ENCODE measurements around the gene NEDD4L. TPM values are rescaled to one million over a fixed set of nuclear protein-coding genes. Genes with fewer than 3 reads are reported as not detected.

Gene NEDD4L
- polyA plus RNA-seq, 1 donor (not counting 4 experiments of a cell fraction or from before 2014, with no cell fraction given) = 52.6 TPM

DNA sequence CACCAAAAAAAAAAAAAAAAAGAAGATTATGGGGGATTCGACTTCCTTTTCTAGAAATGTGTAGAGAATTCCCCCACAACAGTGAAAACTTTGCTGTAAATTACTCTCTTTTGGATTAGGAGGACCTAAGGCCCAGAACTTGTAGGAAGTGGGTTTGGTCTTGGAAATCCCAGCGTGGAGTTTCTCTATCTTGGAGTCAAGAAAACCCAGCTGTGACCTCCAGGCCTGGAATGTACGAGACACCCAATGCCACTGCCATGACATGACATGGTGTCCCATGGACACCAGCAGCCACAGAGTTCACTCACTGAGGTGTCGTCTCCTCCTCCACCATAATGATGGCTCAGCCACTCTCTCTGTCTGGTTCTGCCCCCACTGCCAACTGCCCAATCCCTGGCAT, 382.6 kb downstream of the NEDD4L start:
- dilution Hi-C loops (cut with MboI; ENCODE audit: extremely low pct_ligation_motif_present, low sequenced_read_pairs) = no loop called here
- no peaks in the 10 kb centered on the region for H3K9me1 ChIP-seq (ENCODE audit: control insufficient read depth, extremely low read depth, insufficient read depth, low read length)
- no peak for FAIRE-seq

DNA sequence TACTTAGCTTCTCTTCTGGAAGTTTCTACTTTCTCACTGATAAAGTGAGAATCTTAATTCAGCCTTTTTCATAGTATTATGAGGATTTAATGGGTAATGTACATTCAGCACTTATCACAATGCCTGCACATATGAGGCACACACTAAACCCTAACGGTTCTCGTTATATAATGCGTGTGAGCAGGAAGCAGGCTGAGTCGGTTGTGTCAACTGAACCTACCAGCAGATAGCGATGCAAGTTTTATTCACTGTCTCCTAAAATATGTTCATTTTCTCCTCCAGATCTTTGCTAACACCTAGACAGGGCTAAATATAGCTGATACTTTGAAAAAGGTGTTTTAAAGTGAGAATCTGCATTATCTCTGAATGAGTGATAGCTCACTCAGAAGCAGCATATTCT, 383.3 kb downstream of the NEDD4L start:
- Histone ChIP-seq H3K4me2 (ENCODE audit: control insufficient read depth, extremely low read depth, insufficient read depth, low read depth, low read length) (no peak overlapping the region), H3K79me2 (ENCODE audit: control insufficient read depth, insufficient read depth, low read length) (no peaks in the 10 kb centered on the region), H3K4me3 (ENCODE audit: control insufficient read depth in 2 of 3, extremely low read depth in 1 of 3, insufficient read depth in 2 of 3, low read depth in 1 of 3, low read length in 3 of 3) (no peak overlapping the region), H4K20me1 (ENCODE audit: control insufficient read depth, extremely low read depth, insufficient read depth, low read length) (no peaks in the 10 kb centered on the region), H3K27me3 (ENCODE audit: control insufficient read depth, extremely low read depth, insufficient read depth, low read length) (no peaks in the 10 kb centered on the region), H3K9me1 (ENCODE audit: control insufficient read depth, extremely low read depth, insufficient read depth, low read length) (no peaks in the 10 kb centered on the region), H3K9ac (ENCODE audit: control insufficient read depth, extremely low read depth, insufficient read depth, low read length) (no peak overlapping the region), H3K4me1 (ENCODE audit: control insufficient read depth, extremely low read depth, insufficient read depth, low read length) (no peaks in the 10 kb centered on the region), H3K9me3 (ENCODE audit: control insufficient read depth, low read depth, low read length) (no peaks in the 10 kb centered on the region), H3K36me3 (ENCODE audit: control insufficient read depth in 2 of 2, extremely low read depth in 1 of 2, insufficient read depth in 2 of 2, low read length in 2 of 2) (no peaks in the 10 kb centered on the region), H3K27ac (ENCODE audit: control insufficient read depth, insufficient read depth, low read length) (no peak overlapping the region), H2AFZ (ENCODE audit: control insufficient read depth, low read length) (no peak overlapping the region)
- FAIRE-seq (no peak), DNase-seq (ENCODE audit: low read depth, low spot score) (no peak)
- no peak for TF ChIP-seq EZH2 (IDR thresholded peaks at IDR 0.05; ENCODE audit: low read length)
- TF ChIP-seq CTCF (optimal IDR thresholded peaks at IDR 0.05 in 1 of 3, IDR thresholded peaks at IDR 0.05 in 1 of 3, conservative IDR thresholded peaks at IDR 0.05 in 1 of 3; ENCODE audit: extremely low read depth in 1 of 3, insufficient read depth in 2 of 3, low read length in 3 of 3) = no peak
- dilution Hi-C loops (cut with MboI; ENCODE audit: extremely low pct_ligation_motif_present, low sequenced_read_pairs) = no loop called here

More for the DNA sequence above, 382.6 kb downstream of the NEDD4L start:
- no peaks in the 10 kb centered on the region for H3K9me3 ChIP-seq (ENCODE audit: control insufficient read depth, low read depth, low read length)
- H2AFZ ChIP-seq (ENCODE audit: control insufficient read depth, low read length) = no peak overlapping the region
- H3K79me2 ChIP-seq (ENCODE audit: control insufficient read depth, insufficient read depth, low read length) = no peaks in the 10 kb centered on the region
- H3K4me1 ChIP-seq (ENCODE audit: control insufficient read depth, extremely low read depth, insufficient read depth, low read length) = no peaks in the 10 kb centered on the region
- DNase-seq (ENCODE audit: low read depth, low spot score) = no peak
- no peak overlapping the region for H3K4me3 ChIP-seq (ENCODE audit: control insufficient read depth in 2 of 3, extremely low read depth in 1 of 3, insufficient read depth in 2 of 3, low read depth in 1 of 3, low read length in 3 of 3)
- H4K20me1 ChIP-seq (ENCODE audit: control insufficient read depth, extremely low read depth, insufficient read depth, low read length) = no peaks in the 10 kb centered on the region
- H3K4me2 ChIP-seq (ENCODE audit: control insufficient read depth, extremely low read depth, insufficient read depth, low read depth, low read length) = no peak overlapping the region
- H3K36me3 ChIP-seq (ENCODE audit: control insufficient read depth in 2 of 2, extremely low read depth in 1 of 2, insufficient read depth in 2 of 2, low read length in 2 of 2) = no peaks in the 10 kb centered on the region
- no peaks in the 10 kb centered on the region for H3K27me3 ChIP-seq (ENCODE audit: control insufficient read depth, extremely low read depth, insufficient read depth, low read length)
- no peak overlapping the region for H3K9ac ChIP-seq (ENCODE audit: control insufficient read depth, extremely low read depth, insufficient read depth, low read length)
- TF ChIP-seq CTCF (optimal IDR thresholded peaks at IDR 0.05 in 1 of 3, IDR thresholded peaks at IDR 0.05 in 1 of 3, conservative IDR thresholded peaks at IDR 0.05 in 1 of 3; ENCODE audit: extremely low read depth in 1 of 3, insufficient read depth in 2 of 3, low read length in 3 of 3) (no peak), EZH2 (IDR thresholded peaks at IDR 0.05; ENCODE audit: low read length) (no peak)
- no peak overlapping the region for H3K27ac ChIP-seq (ENCODE audit: control insufficient read depth, insufficient read depth, low read length)

Data from keratinocyte (primary cell).